HepG2 (cell line): Measurements from ENCODE around the gene WDR76. TPM values are rescaled to one million over a fixed set of nuclear protein-coding genes. Genes with fewer than 3 reads are reported as not detected.

Experiments
- ARID2 ChIP-seq: sonication (generic); formaldehyde crosslinking; IDR thresholded peaks from 2 replicates; pipeline ENCODE4 v1.8.1; 2022; ENCODE audit warnings: mild to moderate bottlenecking, missing genetic modification reagents, borderline replicate concordance
- BCL3 ChIP-seq: sonication (generic); formaldehyde crosslinking; IDR thresholded peaks from 2 replicates; pipeline ENCODE4 v1.5.1; 2020; ENCODE audit warnings: mild to moderate bottlenecking, missing genetic modification reagents, moderate library complexity
- ETS1 ChIP-seq: sonication (generic); formaldehyde crosslinking; IDR thresholded peaks from 2 replicates; pipeline ENCODE4 v1.4.0; 2020; ENCODE audit warnings: missing genetic modification reagents
- FOXC1 ChIP-seq: sonication (generic); formaldehyde crosslinking; IDR thresholded peaks from 2 replicates; pipeline ENCODE4 v1.8.0; 2022; ENCODE audit warnings: mild to moderate bottlenecking, missing genetic modification reagents, borderline replicate concordance
- KAT7 ChIP-seq: IDR thresholded peaks from 2 replicates; pipeline ENCODE4 v1.6.1; 2018; ENCODE audit warnings: borderline replicate concordance, missing compliant biosample characterization
- MAFK ChIP-seq, 2 experiments: IDR thresholded peaks in 1 of 2; conservative IDR thresholded peaks in 1 of 2; 2 replicates each; pipeline ENCODE4 v1.6.1; 2011; ENCODE audit warnings: improper control_type of control experiment in 2 of 2, low read length in 2 of 2
- POLR2AphosphoS5 ChIP-seq: IDR thresholded peaks from 2 replicates; pipeline ENCODE4 v1.6.1; 2012; ENCODE audit warnings: low read depth, low read length
- RORA ChIP-seq: sonication (generic); formaldehyde crosslinking; IDR thresholded peaks from 2 replicates; pipeline ENCODE4 v1.5.0; 2020; ENCODE audit warnings: mild to moderate bottlenecking, missing genetic modification reagents, moderate library complexity
- SIX4 ChIP-seq: sonication (generic); formaldehyde crosslinking; IDR thresholded peaks from 2 replicates; pipeline ENCODE4 v1.4.0; 2020; ENCODE audit warnings: missing genetic modification reagents
- SRSF9 ChIP-seq: fragments of 200-400 bp; formaldehyde crosslinking; IDR thresholded peaks from 2 replicates; pipeline ENCODE4 v1.6.1; 2018; ENCODE audit warnings: borderline replicate concordance, mild to moderate bottlenecking, low read depth, low read length; ENCODE audit not compliant: insufficient read depth, poor library complexity, severe bottlenecking
- ZBTB14 ChIP-seq: sonication (generic); formaldehyde crosslinking; IDR thresholded peaks from 2 replicates; pipeline ENCODE4 v1.4.0; 2020; ENCODE audit warnings: missing genetic modification reagents
- ZBTB4 ChIP-seq: sonication (generic); formaldehyde crosslinking; IDR thresholded peaks from 2 replicates; pipeline ENCODE4 v1.4.0; 2020; ENCODE audit warnings: missing genetic modification reagents, mild to moderate bottlenecking, borderline replicate concordance
- ZFP90 ChIP-seq: sonication (generic); formaldehyde crosslinking; IDR thresholded peaks from 2 replicates; pipeline ENCODE4 v1.8.0; 2022; ENCODE audit warnings: missing genetic modification reagents, mild to moderate bottlenecking, inconsistent platforms, borderline replicate concordance
- ZNF256 ChIP-seq: sonication (generic); formaldehyde crosslinking; conservative IDR thresholded peaks from 2 replicates; pipeline ENCODE4 v1.4.0; 2020; ENCODE audit warnings: missing genetic modification reagents
- ZNF354B ChIP-seq: sonication (generic); formaldehyde crosslinking; IDR thresholded peaks from 2 replicates; pipeline ENCODE4 v1.8.0; 2022; ENCODE audit warnings: mild to moderate bottlenecking, missing genetic modification reagents
- polyA plus RNA-seq, 8 experiments: library from polyadenylated mRNA; depleted of rRNA in 3 of 8; stranded (reverse) in 7 of 8; unstranded in 1 of 8; fragments of >200 nt; fragmentation: Illumina TruSeq in 4 of 8; extraction: Trizol in 4 of 8; gene quantifications; 2 replicates each; pipeline versions ENCODE4 v1.2.1 to v1.2.3, GENCODE V29; 2011 to 2016; ENCODE audit warnings: low read depth in 4 of 8, missing spikeins in 1 of 8, mixed read lengths in 1 of 8; ENCODE audit not compliant: insufficient read depth in 1 of 8
- total RNA-seq, 5 experiments: library from RNA; depleted of rRNA; stranded (reverse); fragments of >200 nt; fragmentation: Illumina TruSeq; extraction: Trizol; gene quantifications; 2 replicates each; pipeline ENCODE4 v1.2.3, GENCODE V29; 2016; ENCODE audit warnings: low read depth in 1 of 5

The WDR76 gene
- total and polyA plus RNA-seq, 2 of the 13 experiments (the other 11 are each of a cell fraction or from before 2014, with no cell fraction given): 1.1 to 9.7 TPM

- no peak for TF ChIP-seq SRSF9
- TF ChIP-seq ZBTB14 (CRISPR knock-in tag): no peak
- TF ChIP-seq POLR2AphosphoS5: peak; percentile 98
- peak; percentile 48; the same call in 1 of the 2 replicates for TF ChIP-seq SIX4 (CRISPR knock-in tag)
- 0 out of 2 replicates have a peak, but pooled peaks have one; percentile 48 for TF ChIP-seq KAT7 (CRISPR knock-in tag)
- TF ChIP-seq MAFK (conservative IDR thresholded peaks at IDR 0.05 in 1 of 2, IDR thresholded peaks at IDR 0.05 in 1 of 2; ENCODE audit: low read length in 2 of 2): no peak
- peak; percentile 45; the same call in 1 of the 2 replicates for TF ChIP-seq ZFP90 (CRISPR knock-in tag)
- TF ChIP-seq FOXC1: 0 out of 2 replicates have a peak, but pooled peaks have one; percentile 45
- no peak for TF ChIP-seq RORA (CRISPR knock-in tag)
- TF ChIP-seq ETS1 (CRISPR knock-in tag): no peak; the same call in 1 of the 2 replicates
- TF ChIP-seq BCL3: no peak
- TF ChIP-seq ARID2 (CRISPR knock-in tag): peak; percentile 82; the same call in 1 of the 2 replicates
- TF ChIP-seq ZNF256 (CRISPR knock-in tag): peak; percentile 59; the same call in 1 of the 2 replicates
- TF ChIP-seq ZBTB4: 0 out of 2 replicates have a peak, but pooled peaks have one; percentile 18
- no peak for TF ChIP-seq ZNF354B
These were observed 2.2 kb upstream of the WDR76 start, which contains the start of gene MFAP1 (continued) for GRCh38 chr15:43824302-43825246.
